Measurements from ENCODE around the gene BMERB1.
"Not testable (repeated sequence)": the region's sequence is repeated elsewhere in the genome, so short reads cannot be mapped to it uniquely, and the experiment has no call there.

BMERB1 gene

DNA sequence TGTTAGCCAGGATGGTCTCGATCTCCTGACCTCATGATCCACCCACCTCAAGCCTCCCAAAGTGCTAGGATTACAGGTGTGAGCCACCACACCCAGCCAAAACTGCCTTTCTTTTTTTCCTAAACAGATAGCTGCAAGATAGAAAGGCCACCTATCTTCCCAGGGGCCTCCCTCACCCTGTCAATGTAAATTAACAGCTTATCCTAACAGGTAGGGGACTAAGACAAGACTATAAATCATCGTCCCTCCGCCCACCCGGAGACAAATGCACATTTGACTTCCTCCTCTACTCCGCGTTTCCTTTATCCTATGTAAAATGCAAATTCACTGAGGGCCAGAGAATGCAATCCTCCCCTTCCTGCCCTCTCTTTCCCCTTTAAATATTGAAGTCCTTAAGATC lies 137.2 kb downstream of the BMERB1 start:
- DNase-seq = no peak

DNA sequence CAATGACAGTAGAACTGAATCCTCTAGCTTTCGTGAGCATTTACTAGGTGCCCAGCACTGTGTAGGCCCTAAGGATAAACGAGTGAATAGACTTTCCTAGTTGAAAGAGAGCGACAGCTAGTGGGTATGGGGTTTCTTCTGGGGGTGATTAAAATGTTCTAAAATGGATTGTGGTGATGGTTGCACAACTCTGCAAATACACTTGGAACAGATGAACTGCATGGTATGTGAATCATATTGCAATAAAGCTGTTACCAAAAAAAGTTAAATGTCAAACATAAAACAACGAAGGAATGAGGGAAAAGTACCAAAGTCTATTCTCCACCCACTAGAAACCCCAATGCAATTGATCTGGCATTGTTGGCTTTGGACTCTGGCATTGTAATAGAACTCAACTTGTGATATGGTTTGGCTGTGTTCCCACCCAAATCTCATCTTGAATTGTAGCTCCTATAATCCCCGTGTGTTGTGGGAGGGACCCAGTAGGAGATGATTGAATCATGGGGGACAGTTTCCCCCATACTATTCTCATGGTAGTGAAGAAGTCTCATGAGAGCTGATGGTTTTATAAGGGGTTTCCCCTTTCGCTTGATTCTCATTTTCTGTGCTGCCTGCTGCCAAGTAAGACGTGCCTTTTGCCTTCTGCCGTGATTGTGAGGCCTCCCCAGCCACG lies 138.1 kb downstream of the BMERB1 start:
- DNase-seq = no peak

DNA sequence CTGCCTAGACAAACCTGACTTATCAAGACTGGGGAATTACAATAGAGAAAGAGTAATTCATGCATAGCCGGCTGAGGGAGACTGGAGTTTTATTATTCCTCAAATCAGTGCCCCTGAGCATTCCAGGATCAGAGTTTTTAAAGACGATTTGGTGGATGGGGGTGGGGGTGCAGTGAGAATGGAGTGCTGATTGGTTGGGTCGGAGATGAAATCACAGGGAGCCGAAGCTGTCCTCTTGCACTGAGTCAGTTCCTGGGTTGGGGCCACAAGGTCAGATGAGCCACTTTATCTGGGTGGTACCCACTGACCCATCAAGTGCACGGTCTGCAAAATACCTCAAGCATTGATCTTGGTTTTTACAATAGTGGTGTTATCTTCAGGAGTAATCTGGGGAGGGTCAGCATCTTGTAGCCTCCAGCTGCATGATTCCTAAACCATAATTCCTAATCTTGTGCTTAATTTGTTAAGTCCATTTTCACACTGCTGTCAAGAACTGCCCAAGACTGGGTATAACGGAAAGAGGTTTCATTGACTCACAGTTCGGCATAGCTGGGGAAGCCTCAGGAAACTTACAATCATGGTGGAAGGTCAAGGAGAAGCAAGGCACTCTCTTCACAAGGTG lies 139.0 kb downstream of the BMERB1 start:
- no peak for DNase-seq

DNA sequence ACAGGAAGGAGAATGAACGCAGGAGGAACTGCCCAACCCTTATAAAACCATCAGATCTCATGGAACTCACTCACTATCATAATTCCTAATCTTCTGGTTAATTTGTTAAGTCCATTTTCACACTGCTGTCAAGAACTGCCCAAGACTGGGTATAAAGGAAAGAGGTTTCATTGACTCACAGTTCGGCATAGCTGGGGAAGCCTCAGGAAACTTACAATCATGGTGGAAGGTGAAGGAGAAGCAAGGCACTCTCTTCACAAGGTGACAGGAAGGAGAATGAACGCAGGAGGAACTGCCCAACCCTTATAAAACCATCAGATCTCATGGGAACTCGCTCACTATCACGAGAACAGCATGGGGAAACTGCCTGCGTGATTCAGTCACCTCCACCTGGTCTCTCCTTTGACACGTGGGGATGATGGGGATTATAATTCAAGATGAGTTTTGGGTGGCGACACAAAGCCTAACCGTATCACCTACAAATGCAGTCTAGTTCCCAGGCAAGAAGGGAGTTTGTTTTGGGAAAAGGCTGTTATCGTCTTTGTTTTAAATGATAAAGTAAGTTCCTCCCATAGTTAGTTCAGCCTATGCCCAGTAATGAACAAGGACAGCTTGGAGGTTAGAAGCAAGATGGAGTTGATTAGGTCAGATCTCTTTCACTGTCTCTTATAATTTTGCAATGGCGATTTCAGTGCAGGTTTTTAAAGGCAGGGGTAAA lies 139.7 kb downstream of the BMERB1 start:
- not testable (repeated sequence) for DNase-seq

DNA sequence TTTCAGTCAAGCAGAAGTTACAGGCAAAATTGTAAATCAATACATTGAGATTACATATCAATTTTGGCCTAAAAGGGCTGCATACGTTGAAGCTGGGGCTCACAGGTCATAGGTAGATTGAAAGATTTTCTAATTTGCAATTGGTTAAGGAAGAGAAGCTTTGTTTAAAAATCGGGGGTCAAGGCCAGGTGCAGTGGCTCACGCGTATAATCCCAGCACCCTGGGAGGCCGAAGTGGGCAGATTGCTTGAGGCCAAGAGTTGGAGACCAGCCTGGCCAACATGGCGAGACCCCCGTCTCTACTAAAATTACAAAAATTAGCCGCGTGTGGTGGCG lies 140.2 kb downstream of the BMERB1 start:
- no peak for DNase-seq

DNA sequence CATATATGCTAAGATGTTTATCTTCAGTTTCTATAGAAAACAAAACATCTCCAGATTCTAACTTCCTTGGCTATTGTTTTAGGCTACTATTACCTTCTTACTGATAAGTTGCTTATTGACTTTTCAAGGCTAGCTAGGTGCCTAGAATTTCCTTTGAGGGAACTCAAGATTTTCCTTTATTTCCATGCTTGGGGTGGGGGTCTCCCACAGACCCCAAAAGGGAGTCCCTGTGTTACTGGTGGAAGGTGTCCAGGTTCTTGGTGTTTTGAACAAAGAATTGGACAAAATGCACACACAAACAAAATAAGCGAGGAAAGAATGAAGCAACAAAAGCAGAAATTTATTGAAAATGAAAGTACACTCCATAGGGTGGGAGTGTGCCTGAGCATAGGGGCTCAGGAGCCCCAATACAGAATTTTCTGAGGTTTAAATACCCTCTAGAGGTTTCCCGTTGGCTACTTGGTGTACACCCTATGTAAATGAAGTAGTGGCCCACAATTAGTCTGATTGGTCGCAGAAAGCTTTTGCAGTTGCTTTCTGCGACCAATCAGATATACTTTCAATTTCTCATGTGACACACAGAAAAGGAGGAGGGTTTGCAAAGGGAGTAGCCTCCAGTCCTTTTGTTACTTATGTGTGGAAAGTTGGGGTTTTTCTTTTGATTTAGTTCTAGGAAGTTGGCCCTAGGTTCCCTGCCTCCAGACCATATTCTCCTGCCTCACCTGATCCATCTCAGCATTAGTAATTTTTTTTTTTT lies 141.1 kb downstream of the BMERB1 start:
- DNase-seq = no peak

DNA sequence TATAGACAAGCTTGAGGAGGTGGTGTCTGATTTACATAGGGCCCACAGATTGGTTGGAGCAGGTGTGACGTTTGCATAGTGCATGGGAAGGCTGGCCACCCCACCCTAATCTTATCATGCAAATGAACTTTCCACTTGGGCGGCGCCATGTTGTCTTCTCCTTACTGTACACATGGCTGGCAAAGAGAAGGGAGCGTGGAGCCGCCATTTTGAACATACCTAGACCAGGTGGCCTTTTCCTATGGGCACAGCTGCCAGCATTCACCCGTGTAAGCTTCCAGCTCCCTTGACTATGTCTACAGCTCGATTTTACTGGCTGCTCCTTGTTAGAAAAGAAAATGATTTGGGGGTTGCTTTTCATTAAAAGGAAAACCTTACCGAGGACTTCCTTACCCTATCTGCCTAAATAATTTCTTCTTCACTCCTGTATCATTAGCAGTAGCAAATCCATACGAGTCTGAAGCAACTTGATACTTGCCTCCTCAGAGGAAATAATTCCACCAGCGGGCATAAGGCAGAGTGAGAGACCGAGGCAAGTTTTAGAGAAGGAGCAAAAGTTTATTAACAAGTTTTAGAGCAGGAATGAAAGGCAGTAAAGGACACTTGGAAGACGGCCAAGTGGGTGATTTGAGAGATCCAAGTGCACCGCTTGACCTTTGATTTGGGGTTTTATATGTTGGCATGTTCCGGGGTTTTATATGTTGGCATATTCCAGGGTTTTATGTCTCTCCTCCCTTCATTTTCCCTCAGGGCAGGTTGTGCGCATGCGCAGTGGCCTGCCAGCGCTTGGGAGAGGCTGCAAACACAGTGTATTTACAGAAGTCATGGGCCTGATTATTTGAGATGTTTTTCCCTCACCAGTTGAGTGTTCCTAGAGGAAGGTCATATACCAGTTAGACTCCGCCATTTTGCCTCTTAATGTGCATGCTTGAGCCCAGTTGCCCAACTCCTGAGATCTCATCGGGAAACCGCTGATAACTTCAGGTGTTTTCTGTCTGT lies 142.9 kb downstream of the BMERB1 start:
- no peak for DNase-seq

DNA sequence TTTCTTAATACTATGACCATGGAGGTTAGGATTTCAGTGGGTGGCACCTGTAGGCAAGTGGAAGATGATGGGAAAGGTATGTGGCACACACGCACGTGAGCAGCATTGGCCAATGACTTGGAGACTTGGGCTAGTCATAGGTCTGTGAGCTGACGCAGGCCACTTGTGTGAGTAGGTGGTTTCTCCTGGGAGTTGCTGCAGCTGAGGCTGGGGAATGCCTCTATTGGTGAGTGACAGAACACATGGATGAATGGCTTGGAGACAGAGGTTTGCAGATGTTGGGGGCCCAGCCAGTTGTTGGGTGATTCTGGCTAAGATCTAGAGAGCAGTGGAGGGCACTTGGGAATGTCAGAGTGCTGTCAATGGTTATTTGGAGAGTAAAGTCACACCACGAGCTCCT lies 144.4 kb downstream of the BMERB1 start:
- no peak for DNase-seq

DNA sequence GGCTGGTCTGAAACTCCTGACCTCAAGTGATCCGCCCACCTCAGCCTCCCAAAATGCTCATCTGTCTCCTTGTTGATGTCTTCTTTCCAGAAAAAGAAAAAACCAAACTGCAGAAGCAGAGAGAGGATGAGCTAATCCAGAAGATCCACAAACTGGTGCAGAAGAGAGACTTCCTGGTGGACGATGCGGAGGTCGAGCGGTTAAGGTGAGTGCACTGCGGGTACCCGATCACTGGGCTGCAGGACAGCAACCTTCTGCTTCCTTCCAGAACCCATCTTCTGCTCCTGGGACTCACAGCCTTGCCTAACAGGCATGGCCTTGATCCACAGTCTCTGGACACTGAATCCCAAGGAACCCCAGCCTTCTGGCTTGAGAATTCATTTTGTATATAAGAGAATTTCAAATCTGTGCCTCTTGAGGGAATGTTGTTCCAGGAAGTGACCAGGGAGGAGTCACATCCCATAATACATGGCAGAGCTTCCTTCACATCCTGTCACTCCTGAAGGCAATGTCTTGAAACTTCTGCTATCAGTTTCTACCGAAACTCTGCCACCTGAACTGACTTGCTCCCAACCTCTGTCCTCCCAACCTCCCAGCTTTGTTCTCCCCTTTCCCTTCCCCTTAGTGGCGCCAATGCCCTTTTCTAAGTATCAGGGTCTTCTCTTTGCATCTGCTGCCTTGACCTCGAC lies 146.9 kb downstream of the BMERB1 start:
- DNase-seq = no peak

DNA sequence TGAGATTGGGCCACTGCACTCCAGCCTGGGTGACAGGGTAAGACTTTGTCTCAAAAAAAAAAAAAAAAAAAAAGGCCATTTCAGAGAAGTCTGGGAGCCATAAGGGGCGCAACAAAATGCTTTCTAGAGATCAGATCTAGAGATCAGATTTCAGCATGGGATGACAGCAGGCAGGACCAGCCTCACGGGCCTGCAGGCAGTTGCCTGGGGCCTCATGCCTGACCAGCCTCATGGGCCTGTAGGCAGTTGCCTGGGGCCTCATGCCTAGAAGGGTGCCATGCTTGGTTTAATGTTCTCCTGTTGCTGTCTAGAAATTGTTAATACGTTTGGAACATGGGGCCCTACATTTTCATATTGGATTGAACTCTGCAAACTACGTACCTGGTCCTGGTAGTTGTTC lies 149.1 kb downstream of the BMERB1 start:
- no peak for DNase-seq

DNA sequence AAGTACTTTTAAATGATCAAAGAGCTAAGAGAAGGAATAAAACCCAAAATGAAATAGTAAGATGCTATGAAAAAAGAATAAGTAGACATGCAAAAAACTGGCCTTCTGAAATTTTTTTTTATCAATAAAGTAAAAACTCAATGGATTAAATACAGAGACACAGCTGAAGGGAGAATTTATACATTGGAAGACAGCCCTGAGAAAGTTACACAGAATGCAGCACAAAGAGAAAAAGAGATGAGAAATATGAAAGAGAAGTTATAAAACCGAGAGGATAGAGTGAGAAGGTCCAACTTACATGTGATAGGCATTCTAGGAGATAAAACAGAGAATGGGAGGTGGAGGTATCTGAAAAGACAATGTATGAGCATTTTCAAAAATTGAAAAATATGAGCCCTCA lies 151.6 kb downstream of the BMERB1 start:
- no peak for DNase-seq

DNA sequence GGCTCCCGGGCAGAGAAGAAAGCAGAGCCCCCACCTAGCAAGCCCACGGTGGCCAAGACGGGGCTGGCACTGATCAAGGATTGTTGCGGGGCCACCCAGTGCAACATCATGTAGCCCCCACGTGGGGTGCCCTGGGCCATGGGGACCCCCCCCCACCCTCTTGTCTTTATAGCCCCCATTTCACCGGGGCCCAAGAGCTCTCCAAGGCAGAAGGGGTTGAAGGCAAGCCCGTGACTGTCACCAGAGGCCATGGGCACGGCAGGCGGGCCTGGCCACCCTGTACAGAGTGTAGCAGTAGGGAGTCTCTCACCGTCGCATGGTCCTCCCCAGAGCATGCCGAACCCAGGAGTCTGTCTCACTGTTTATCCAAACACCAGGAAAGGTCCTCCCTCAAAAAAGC lies 152.3 kb downstream of the BMERB1 start:
- no peak for DNase-seq

DNA sequence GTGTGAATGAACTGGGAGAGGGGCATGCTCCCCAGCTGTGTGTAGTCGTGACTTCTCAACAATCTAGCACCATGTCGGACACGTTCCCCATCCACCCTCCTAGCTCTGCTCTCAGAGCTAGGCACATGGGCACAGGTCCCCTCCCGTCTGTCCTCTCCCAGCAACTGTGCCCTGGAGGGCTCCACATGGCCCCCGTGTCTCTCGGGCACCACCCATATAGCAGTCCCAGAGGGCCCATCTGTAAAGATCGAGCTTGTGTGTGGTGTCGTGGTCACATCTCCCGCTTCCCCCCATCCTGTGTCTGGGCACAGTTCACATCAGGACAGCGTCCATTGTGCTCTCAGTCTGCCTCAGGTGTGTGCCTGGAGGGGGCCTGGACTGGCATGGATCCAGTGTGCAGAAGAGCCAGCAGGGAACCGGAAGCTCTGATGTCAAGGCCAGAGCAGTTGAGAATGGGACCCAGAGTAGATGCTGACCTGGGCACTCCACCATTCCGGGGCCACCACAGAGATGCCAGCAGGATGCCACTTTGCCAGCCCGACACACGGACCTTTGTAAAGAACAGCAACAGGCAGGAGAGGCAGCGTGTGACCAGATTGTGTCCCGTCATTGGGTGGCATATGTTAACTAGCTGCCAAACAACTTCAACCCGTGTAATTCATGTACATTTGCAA lies 152.9 kb downstream of the BMERB1 start:
- no peak for DNase-seq

DNA sequence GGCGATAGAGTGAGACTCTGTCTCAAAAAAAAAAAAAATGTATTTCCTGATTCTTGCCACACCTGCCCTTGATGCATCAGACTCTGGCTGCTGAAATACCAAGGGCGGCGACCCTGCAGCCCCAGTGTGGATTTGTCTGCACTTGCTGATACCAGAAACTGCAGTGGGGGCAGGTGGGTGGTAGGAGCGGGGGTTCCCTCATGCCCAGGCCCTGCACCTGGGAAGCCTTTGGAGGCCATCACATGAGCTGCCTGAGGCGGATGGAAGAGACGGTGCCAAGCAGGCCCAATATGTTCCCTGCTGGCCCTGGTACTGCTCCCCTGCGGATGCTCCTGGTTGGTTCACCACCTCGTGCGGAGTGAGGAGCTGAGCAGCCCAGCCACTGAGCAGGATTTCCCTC lies 157.9 kb downstream of the BMERB1 start:
- no peak for DNase-seq

DNA sequence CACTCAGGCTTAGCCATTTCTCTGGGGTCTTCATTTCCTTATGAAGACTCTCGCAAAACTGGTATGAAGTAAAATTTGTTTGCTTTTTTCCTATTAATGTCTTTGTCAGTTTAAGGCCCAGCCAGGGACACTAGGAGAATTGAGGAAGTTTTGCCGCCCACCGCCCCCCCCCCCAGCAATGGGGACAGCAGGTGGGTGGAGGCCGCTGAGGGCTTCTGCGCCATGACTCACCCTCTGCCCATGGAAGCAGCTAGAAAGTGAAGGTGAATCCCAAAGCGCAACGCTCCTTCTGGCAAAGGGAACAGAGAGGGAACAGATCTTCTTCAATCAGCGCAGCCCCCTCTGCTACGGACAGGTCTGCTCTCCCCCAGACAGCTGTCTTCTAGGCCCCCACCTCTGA lies 158.8 kb downstream of the BMERB1 start:
- DNase-seq = no peak

DNA sequence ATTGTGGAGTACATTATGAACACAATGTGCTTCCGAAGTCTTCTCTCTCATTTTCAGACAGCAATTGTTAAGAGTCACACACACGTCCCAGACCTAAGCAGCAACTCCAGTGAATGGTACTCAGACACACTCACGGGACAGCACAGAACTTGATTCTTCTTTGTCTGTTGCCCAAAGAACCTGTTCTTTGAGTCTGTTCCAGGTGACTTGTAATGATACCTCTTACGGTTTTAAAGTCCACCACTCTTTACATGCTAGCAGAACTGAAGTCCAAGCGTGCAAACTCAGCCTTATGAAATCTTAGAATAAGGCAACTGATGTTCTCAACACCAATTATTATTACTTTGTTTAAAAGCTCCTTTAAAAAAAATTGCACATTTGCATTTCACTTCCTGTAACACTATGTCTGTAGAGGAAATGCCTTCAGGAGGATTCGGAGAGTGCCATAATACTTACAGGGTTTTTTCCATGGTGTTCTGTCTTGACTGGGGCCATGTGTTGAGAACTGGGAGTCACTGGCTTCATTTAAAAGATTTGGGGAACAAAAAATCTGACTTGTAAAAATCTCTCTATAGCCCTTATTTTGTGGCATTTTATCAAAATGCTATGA lies 160.4 kb downstream of the BMERB1 start:
- DNase-seq = no peak

DNA sequence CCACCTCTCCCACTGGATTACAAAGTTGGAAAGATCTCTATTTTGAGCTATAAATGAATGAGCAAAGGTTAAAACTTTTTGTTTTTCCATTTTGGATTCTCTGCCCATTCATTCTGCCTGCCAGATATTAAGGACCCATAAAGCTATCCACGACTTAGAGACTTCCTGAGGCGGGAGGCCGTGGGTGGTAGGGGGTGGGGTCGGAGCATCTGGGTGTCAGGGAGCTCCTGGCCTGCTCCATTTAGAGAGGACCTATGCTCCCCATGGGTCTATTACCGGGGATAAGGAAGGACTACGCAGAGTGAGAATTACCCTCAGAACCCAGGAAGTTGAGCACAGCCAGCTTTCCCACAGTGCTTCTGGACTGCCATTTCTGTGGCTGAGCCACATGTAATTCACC lies 162.7 kb downstream of the BMERB1 start:
- no peak for DNase-seq

DNA sequence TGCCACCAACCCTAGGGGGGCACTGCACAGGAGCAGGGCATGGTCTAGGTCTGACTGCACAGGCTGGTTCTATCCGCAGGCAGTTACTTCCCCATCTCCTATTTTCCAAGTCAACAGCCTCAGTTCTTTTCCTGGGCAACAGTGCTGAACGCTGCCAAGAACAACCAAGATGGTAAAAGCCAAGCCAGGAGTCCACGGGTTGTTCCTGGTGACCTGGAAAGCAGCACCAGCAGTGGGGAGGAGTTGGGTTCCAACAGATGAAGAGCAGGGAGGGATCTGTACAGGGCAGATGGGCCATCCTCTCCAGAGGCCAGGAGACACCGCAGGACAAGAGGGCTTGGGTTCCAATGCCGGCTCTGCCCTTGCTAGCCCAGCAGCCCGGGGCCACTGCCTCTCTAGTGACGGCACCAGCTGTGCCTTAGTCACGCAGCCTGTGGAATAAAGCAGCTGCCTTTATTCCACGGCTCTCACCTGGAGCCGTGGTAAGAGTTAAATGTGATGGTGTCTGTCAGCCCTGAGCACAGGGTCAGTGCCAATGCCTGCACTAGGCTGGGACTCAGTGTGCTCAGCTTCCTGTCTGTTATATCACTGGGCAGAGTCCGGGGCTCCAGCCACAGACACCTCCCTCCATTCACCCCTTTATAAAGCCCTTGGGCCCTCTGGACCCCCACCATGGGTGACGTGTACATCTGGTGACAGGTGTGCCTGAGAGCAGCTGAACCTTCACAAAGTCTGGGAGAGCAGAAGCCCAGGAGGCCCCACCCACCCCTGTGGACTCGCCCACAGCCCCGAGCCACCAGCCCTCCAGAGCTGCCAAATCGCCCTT lies 163.6 kb downstream of the BMERB1 start:
- no peak for DNase-seq

DNA sequence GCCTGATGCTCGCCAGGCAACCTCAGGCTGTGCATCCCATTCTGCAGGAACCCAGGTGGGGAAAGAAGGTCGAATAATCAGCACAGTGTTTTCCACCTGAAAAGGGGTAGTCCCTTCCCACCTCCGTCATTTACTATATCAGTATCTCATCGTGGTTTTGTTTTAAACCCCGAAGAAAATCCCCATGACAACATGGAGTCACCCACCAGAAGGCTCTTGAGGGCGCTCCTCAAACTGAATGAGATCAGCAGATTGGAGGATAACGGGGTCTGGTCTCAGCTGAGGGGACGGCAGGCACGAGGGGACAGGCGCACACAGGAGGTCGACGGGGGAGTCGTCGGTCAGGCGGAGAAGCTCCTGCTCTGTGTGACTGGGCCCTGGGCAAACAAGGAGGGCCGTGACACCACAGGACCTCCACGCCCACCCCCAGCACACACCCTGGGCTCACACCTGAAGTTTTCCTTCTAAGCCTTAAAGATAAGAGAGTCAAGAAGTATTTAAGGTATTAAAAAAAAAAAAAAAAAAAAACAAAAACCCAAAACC lies 164.3 kb downstream of the BMERB1 start:
- no peak for DNase-seq

All from NCI-H2107 (cell line).